ENCODE results near the gene CADPS.

DNA sequence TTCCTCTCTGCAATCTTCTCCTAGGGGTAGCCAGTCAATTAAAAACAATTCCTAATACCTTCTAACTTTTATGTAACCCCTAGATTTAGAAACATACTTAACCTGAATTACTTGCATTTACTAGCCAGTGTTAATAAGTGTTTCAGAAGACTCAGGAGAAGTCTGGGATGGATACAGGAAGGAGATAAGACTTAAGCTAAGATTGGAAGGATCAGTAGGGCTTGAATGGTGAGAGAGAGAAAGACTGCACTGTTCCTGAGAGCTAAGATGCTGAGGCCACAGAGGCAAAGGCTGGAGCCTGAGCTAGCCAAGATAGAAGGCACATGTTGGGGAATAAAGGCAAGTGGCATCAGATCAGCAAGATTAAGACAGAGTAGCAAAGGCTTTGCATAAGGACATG is 30.1 kb upstream of the CADPS start:
- TF ChIP-seq, protein P1, sequence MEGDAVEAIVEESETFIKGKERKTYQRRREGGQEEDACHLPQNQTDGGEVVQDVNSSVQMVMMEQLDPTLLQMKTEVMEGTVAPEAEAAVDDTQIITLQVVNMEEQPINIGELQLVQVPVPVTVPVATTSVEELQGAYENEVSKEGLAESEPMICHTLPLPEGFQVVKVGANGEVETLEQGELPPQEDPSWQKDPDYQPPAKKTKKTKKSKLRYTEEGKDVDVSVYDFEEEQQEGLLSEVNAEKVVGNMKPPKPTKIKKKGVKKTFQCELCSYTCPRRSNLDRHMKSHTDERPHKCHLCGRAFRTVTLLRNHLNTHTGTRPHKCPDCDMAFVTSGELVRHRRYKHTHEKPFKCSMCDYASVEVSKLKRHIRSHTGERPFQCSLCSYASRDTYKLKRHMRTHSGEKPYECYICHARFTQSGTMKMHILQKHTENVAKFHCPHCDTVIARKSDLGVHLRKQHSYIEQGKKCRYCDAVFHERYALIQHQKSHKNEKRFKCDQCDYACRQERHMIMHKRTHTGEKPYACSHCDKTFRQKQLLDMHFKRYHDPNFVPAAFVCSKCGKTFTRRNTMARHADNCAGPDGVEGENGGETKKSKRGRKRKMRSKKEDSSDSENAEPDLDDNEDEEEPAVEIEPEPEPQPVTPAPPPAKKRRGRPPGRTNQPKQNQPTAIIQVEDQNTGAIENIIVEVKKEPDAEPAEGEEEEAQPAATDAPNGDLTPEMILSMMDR (optimal IDR thresholded peaks at IDR 0.05 in 1 of 3, IDR thresholded peaks at IDR 0.05 in 1 of 3, conservative IDR thresholded peaks at IDR 0.05 in 1 of 3; ENCODE audit: extremely low read depth in 1 of 3, insufficient read depth in 2 of 3, low read length in 3 of 3) = no peak
- TF ChIP-seq EZH2 (IDR thresholded peaks at IDR 0.05; ENCODE audit: low read length) = no peak
